Epidermal melanocyte (primary cell): ENCODE measurements around the gene ALDH7A1.
"Not testable (repeated sequence)": the region's sequence is repeated elsewhere in the genome, so short reads cannot be mapped to it uniquely, and the experiment has no call there.

Experiments
- DNase-seq: peaks from one replicate; pipeline ENCODE4 v3.0.0; 2011; ENCODE audit warnings: low spot score; ENCODE audit not compliant: insufficient read length

ALDH7A1 gene

DNA sequence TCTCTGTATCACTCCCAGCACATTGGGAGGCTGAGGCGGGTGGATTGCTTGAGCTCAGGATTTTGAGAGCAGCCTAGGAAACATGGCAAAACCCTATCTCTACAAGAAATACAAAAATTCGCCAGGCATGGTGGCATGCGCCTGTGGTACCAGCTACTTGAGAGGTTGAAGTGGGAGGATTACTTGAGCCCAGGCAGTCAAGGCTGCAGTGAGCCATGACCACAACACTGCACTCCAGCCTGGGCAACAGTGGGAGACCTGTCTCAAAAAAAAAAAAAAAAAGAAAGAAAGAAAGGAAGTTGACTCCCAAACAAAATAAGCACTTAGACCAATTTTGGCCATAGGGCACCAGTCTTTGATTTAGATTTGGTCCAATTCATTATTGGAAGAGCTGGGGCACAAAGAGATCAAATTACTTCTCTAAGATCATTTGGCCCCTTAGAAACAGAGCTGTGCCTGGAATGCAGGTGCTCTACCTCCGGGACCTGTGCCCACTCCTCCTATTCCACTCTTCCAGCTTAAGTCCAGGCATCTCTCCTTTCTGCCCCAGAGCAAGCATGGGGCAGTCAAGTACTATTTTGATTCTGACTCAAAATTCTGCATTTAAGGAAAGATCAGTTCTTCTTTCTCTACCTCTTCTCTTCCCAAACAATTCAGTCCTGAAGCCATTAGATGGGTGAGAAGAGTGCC is 59.0 kb downstream of the ALDH7A1 start:
- DNase-seq: no peak

DNA sequence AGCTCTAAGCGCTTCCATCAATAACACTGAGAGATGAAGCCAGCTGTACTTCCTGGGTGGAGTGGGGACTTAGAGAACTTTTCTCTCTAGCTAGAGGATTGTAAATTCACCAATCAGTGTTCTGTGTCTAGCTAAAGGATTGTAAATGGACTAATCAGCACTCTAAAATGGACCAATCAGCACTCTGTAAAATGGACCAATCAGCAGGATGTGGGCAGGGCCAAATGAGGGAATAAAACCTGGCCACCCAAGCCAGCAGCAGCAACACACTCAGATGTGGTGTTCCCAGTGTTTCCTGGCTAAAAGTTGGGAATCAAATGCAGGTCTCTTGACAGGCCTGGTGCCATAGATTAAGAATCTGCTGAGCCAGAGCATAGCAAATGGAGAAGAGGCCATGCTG is 60.5 kb downstream of the ALDH7A1 start:
- no peak for DNase-seq

DNA sequence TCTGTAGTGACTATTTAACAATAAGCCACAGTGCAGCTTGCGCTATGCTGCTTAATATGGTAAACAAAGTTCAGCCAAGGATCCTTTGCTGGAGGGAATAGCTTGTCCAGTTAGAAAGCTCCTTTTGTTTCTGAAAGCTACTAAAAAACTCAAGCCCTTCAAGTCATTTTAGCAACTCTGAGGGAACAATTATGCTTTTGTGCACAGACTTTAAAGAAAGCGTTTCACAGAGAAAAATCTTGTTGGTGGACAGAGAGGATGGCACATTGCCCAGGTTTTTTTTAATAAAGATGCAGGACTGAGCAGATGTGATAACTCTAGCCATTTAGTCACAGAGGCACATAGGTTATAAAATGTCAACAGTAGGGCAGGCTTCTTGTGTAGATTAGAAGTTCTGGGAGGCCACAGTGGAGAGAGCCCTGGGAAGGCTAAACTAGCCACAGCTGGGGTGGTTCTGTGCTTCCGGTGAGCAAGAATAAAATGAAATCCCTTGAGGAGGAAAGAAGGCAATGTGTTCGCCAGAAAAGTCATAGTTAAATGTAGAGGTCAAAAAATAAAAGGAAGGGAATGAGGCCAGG is 63.4 kb downstream of the ALDH7A1 start:
- DNase-seq: peak; percentile 81

DNA sequence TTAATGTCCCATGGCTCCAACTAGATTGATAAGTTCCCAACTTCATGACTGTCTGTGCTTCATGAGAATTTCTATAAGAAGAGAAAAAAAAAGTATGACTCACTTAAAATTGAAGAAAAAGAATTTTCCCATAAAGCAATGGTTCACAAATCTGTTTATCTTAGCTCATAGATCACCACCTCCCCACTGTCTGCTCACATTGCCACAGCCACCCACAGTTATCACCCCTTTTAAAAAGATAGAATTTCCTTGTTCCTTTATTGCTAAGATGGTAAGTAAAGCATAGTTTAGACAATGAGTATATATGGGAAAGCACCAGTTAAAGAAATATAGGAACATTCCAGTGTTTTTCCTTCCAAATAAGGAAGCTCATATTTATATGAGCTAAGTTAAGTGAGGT is 67.1 kb downstream of the ALDH7A1 start:
- DNase-seq: no peak

DNA sequence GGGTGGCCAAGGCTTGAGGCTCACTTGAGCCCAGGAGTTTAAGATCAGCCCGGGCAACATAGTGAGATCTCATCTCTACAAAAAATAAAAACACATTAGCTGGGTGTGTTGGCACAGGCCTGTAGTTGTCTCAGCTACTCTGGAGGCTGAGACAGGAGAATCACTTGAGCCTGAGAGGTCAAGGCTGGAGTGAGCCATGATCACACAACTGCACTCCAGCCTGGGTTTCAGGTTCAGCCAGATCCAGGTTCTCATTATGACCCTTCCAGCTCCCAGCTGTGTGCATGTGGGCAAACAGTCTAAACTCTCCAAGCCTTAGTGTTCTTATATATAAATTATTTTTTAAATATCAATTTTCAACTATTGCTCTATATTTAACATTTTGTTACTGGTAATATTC is 67.9 kb downstream of the ALDH7A1 start:
- DNase-seq: no peak

DNA sequence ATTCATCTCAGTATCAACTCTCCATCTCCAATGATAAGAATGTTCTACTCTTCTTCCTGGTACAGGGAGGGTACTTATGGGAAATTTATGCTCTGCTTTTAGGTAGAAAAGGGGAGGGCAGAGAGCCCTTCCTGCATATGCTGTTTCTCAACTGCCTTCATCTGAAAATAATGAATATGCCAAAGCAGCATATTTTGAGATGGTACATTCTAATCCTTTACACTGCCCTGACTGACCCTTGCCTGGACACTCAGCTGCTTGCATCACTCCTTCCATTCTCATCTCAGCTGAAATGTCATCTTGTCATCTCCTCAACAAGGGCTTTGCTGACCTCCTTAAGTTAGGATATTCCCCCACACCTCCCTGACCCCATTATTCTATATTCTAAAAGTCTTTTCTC is 68.5 kb downstream of the ALDH7A1 start:
- no peak for DNase-seq

DNA sequence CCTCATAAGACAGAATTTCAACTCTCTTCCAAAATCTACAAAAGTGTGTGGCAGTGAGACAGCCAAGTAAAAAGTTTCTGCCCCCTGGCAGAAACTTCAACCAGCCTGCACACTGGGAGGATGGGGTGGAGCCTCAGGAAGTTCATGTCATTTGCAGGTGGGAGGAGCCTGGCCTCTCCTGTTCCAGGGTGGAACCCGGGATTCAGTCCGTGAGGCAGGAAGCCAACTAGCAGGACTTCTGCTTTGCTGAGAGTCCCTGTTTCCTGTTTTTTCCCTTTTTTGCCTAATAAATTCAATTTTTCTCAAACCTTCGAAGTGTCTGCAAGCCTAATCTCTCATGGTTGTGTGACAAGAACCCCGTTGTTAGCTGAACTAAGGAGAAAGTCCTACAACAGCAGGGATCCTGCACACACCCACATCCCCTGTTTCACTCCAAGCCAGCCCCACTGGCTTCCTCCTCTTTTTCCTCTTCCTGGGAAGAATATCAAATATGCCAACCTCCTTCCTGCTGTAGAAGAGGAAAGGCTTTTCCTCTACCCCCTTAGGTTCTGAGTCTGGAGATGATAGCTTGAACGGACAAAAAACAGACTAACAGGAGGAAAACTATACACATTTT is 69.3 kb downstream of the ALDH7A1 start:
- no peak for DNase-seq

DNA sequence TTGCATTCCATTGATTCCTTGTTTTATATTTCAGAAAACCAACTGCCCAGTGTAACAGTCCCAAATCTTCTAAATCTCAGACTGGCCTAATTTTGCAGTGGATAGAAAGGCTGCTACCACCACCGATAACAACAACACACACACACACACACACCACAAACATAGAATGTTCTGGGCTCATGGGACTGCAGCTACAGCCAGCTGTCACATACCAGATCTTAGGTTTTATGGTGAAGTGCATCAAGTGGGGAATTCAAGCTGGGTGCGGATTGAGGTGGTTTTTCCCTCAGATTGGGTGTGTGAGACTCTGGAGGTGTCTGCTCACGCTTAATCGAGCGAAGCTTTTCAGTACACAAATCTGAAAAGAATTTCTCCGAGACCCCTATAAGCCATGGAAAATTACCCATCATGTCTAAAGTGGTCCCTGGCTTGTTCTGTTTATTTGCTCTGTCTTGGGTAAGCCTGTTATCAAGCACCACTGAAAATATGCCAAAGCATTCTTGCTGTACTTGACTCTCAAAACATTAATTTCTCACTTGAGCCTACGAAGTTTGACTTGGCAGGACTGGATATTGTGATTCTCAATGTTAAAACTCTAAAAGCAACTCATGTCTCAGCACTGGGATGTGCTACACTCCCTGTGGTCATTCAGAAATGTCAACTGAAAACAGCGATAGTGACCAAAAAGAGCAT is 71.1 kb downstream of the ALDH7A1 start:
- DNase-seq: no peak

DNA sequence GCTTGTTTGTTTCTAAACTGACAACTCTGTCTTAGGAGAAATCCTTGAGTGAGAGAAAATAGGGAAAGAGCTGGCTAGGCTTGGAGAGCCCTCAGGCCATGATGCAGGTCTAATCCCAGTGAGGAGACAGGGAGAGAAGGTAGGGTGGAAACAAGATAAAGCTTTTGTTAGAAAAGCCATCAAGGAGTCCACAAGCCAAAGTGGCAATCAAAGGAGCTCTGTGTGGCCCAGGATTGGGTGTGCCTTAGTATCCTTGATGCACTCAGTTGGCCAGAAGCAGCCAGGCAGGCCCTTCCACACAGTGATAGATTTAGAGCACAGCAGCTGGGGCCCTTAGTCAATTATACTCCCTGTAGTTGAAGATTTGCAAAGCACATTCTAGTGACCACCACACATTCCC is 73.9 kb downstream of the ALDH7A1 start:
- DNase-seq: no peak

DNA sequence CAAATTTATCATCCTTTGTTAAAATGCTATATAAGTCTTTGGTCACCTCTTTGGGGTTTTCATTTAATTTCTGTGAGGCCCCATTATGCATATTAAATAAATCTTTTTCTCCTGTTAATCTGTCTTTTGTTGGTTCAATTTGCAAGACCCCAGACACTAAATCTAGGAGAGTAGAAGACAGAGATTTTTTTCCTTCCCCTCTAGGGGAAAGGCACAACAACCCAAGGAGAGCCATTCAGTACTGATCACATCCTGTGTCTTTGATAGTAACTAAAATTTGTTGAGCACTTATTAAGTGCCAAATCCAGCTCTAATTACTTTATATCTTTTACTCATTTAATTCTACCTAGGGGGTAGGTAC is 74.4 kb downstream of the ALDH7A1 start:
- DNase-seq: no peak

DNA sequence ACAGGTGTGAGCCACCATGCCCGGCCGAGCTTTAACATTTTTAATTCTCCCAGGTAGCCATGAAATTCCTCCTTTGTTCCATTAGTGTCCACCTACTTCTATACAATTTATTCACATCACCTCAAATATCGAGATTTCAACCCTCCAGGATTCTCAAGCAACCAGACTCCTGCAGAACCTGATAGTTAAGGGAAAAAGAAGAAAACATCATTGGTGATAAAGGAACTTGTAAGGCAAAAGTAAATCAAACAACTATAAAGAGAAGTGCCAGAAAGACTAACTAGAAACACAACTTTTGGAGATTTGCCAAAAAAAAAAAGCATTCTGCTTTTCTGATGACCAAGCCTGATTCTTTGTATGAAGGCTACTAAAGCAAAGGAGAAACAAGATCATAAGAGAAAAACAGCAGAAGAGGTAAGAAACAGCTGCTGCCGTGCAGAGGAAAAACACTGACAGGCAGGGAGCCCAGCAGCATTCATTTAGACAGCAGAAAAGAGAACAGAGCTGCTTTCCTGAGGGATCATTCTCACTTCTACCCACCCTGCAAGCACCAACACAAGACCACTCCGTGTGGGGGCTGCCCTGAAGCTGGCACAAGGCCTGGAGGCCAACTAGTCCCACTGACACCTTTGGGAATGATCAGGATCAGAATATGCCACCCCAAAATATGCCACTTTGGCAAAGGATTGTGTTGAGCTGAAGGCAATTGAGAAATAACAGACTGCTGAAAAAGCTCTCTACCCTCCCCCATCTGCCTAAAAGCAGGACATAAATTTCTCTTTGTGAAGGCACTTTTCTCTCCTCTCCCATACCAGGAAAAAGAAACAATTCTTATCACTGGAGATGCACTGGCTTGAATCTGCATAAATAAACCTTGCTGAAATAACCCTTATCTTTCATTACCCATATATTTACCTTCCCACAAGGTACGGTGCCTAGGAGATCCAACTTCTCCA is 75.1 kb downstream of the ALDH7A1 start:
- DNase-seq: no peak

DNA sequence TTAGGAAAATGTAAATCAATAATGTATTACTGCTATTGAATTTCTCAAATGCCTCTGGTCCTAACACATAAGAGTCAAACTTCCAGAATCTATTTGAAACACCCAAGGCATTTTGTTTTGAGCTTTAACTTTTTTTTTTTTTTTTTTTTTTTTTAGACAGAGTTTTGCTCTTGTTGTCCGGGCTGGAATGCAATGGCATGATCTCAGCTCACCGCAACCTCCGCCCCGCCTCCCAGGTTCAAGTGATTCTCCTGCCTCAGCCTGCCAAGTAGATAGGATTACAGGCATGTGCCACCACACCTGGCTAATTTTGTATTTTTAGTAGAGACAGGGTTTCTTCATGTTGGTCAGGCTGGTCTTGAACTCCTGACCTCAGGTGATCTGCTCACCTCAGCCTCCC is 75.8 kb downstream of the ALDH7A1 start:
- DNase-seq: not testable (repeated sequence)

DNA sequence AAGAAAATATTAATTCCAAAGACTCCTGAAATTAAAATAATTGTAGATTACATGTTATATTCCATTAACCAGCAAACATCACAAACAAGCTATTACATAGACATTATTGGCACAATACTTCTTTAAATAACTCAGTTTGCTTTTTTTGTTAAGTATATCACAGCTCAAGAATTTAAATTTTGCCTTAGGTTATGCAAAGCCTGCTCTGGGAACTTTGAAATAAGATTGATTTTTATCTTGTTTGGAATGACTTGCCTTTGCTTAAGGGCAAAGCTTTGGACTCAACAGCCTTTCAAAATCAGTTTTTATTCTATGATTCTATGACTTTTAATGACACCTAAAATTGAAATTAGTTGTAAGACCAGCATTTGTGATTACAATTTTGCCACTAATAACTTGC is 78.2 kb downstream of the ALDH7A1 start:
- DNase-seq: no peak

DNA sequence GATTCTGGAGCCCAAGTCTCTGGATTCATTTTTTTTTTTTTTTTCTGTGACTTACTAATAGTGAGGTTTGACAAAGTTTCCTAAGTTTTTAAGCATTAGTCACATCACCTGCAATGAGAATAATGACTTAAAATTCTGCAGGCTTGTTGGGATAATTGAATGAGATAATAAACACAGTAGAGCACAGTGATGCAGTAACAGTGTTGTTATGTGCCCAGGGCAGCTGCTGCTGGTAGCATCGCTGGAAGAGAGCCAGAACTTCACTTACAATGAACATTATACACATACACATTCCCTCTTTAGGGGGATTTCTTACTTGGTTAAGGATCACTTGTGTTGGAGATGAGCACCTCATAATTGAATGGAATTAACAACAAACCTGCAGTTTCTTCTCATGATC is 78.9 kb downstream of the ALDH7A1 start:
- peak; percentile 27 for DNase-seq

DNA sequence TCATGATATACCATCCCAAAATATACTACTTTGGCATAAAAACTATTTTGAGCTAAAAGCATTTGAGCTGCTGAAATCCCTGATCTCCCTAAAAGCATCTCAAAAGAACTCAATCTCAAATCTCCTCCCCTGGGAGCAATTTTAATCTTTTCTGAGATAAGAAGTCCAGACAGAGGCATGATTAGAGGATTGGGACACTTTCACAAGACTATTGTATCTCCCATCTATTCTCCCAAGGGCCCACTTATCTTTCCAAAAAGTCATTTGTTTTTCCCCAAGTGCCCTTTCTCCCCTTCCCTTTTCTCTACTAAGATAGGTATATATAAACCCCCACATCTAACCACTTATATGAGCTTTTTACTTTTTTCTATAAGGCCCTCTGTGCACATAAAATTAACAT is 79.7 kb downstream of the ALDH7A1 start:
- DNase-seq: no peak

DNA sequence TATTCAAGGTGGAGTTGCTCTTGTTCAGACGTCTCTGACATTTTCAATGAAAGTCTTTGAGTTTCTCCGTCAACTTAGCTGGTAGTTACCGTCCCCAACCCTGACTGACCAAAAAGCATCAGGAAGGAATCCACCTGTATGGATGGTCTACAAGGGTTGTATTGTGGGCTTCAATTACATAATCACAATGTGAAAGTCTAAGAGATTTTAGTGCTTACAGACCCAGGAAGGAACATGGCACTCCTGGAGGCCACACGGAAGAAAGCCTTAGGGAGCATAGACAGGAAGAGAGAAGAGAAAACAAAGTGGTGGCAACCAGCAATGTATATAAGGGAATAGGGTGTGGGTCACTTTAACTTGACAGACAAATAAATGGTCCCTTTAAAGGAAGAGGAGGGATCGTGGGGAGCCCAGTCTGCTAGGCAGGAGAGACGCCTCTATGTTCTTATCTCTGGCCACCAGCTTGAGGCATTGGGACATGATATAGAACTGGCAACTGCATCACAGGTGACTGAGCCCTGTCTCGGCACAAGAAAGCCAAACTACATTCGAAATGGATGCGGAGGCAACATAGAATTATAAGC is 80.4 kb downstream of the ALDH7A1 start:
- DNase-seq: no peak

DNA sequence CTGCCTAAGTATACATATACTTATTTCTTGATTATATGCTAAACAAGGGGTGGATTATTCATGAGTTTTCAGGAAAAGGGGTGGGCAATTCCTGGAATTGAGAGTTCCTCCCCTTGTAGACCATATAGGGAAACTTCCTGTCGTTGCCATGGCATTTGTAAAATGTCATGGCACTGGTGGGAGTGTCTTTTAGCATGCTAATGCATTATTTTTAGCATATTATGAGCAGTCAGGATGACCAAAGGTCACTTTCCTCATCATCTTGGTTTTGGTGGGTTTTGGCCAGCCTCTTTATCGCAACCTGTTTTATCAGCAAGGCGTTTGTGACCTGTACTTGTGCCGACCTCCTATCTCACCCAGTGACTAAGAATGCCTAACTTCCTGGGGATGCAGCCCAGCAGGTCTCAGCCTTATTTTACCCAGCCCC is 80.9 kb downstream of the ALDH7A1 start:
- DNase-seq: no peak

DNA sequence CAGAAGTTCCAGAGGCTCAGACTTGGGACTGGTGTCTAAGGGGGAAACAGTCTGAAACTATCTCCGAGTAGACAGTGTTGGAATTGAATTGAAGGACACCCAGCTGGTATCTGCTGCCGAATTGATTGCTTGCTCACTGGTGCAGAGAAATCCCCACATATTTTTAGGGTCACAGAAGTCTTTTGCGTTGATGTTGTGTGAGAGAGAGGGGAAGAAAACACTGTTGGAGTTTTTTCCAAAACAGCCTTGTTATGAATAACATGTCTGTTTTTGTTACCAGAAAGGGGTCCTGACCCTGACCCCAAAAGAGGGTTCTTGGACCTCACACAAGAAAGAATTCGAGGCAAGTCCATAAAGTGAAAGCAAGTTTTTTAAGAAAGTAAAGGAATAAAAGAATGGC is 81.3 kb downstream of the ALDH7A1 start:
- no peak for DNase-seq

DNA sequence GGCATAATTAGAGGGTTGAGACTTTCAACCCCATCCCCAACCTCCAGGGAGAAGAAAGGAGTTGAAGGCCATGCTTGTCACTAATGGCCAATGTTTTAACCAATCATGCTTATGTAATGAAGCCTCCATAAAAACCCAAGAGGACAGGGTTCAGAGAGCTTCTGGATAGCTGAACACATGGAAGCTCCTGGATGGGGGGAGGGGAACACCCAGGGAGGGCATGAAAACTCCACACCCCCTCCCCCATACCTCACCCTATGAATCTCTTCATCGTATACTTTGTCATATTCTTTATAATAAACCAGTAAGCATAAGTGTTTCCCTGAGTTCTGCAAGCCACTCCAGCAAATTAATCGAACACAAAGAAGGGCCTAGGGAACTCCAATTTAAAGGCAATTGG is 81.7 kb downstream of the ALDH7A1 start:
- no peak for DNase-seq

DNA sequence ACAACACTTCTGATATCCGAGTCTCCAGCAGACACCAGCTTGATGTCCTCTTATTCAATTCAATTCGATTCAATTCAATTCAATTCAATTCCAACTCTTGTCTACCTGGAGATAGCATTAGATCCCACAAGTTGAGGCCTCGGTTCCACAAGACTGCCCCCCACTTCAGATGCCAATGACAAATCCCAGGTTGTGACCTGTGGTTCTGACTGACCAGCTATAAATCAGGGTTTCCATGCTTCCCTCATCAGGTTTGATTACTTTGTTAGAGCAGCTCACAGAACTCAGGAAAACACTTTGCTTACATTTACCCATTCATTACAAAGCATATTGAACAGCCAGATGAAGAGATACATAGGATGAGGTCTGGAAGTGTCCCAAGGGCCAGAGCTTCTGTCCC is 82.6 kb downstream of the ALDH7A1 start:
- DNase-seq: no peak

DNA sequence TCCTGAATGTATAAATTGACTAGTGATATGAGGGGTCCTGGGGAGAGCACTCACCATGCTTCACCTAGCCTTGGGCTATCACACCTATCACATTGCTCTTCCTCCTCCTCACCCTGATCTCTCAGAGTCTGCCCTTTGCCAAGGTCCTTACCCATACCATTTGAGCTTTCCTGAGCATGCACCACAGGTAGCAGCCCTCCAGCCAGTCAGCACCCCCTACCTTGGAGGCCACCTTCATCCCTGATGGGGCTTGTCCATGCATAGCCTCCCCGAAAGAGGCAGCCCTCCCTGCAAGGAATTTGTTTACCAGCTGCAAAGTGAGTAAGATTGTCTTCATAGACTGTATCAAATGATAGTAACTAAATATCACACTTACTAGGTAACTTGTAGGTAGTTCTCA is 83.1 kb downstream of the ALDH7A1 start:
- no peak for DNase-seq
